22Rv1 (cell line): ENCODE results near the gene KCTD7.

Source experiments
- ZFX ChIP-seq: fragments of 450-650 bp; IDR thresholded peaks from 2 replicates; pipeline ENCODE4 v1.6.1; 2017; ENCODE audit warnings: antibody characterized with exemption, borderline replicate concordance
- TF ChIP-seq, protein P1 (sequence below): fragments of 450-650 bp; IDR thresholded peaks from 2 replicates; pipeline ENCODE4 v1.5.1; 2017; ENCODE audit warnings: mild to moderate bottlenecking

DNA sequence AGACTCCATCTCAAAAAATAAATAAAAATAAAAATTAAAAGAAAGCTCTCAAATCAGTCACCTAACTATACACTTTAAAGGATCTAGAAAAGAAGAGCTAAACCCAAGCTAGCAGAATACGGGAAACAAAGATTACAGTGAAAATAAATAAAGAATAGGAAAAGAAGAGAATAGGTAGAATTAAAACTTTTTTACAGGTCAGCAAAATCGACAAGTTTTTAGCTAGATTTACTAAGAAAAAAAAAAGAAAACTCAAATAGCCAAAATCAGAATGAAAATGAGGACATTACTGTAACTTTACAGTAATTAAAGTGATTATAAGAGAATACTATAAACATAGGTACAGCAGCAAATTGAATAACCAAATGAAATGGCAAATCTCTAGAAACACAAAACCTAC is 60.4 kb downstream of the KCTD7 start:
- TF ChIP-seq, protein P1, sequence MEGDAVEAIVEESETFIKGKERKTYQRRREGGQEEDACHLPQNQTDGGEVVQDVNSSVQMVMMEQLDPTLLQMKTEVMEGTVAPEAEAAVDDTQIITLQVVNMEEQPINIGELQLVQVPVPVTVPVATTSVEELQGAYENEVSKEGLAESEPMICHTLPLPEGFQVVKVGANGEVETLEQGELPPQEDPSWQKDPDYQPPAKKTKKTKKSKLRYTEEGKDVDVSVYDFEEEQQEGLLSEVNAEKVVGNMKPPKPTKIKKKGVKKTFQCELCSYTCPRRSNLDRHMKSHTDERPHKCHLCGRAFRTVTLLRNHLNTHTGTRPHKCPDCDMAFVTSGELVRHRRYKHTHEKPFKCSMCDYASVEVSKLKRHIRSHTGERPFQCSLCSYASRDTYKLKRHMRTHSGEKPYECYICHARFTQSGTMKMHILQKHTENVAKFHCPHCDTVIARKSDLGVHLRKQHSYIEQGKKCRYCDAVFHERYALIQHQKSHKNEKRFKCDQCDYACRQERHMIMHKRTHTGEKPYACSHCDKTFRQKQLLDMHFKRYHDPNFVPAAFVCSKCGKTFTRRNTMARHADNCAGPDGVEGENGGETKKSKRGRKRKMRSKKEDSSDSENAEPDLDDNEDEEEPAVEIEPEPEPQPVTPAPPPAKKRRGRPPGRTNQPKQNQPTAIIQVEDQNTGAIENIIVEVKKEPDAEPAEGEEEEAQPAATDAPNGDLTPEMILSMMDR = no peak
- TF ChIP-seq ZFX = no peak
